HG02759 (cell line): ENCODE measurements around the gene KCNQ1.

Experiments used
- ATAC-seq: cut with Tn5 transposase; IDR thresholded peaks from one replicate; pipeline ENCODE4 v1.9.1; 2021; ENCODE audit warnings: mild to moderate bottlenecking, moderate library complexity; ENCODE audit not compliant: unreplicated experiment

Gene KCNQ1

GRCh38 chr11:2423157-2424025 lies 21.4 kb upstream of the KCNQ1 start:
- no peak for ATAC-seq

DNA sequence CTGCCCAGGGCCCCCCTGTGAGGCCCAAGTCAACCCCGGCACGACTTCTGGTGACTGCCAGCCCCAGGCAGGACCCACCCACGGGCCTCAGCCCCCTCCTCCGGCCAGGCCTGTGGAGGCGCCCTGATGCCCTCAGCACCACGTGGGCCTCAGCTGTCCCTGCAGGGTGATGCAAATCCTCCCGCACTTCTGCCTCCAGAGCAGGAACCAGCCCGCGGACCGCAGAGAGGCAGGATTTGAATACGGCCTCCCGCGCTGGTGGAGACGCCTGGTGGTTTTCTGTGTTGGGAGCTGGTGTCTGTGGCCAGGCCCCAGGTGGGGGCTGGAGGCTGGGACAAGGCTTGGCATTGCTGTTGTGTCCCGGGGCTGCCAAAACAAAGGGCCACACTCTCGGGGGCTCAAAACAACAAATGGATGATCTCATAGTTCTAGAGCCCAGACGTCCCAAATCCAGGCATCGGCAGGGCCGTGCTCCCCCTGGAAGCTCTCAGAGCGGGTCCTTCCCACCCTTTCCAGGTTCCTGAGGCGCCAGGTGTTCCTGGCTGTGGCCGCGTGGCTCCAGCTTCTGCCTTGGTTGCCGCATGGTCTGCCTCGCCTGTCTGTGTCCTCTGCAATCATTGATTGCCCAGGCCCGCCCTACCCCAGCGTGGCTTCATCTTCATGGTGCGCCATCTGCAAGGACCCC lies 19.9 kb upstream of the KCNQ1 start:
- no peak for ATAC-seq

GRCh38 chr11:2425506-2425905 lies 19.3 kb upstream of the KCNQ1 start:
- no peak for ATAC-seq

GRCh38 chr11:2426221-2426620 lies 18.6 kb upstream of the KCNQ1 start:
- ATAC-seq, result no peak

- no peak for ATAC-seq
Measured at GRCh38 chr11:2426826-2427521, 17.8 kb upstream of the KCNQ1 start.

DNA sequence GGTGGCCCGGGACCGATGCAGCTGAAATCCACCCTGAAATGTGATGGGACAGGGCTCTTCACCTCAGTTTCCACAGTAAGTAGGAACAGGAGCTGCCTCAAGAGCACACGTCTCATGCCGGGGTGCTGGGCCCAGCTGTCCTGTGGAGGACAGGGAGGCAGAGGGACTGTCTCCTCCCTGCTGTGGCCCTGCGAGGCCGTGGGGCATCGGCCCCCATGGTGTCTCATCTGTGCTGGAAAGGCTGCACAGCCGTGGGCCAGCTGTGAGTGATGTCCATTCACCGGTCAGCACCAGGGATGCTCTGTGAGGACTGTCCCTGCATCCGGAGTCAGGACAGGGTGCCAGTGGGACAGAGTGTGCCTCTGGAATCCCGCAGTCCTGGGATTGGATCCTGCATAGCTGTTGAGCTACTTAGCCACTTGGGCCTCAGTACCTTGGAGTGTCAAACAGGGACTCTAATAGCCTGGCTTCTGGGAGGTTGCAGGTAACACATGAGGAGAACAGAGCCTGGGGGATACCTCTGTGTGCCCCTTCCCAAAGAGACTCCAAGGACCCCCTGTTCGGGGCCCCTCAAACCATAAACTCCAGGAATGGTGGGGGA lies 17.0 kb upstream of the KCNQ1 start:
- ATAC-seq, result no peak

GRCh38 chr11:2428322-2428795 lies 16.4 kb upstream of the KCNQ1 start:
- ATAC-seq, result no peak

- ATAC-seq, result no peak
Measured at GRCh38 chr11:2431395-2431794, 13.4 kb upstream of the KCNQ1 start.

DNA sequence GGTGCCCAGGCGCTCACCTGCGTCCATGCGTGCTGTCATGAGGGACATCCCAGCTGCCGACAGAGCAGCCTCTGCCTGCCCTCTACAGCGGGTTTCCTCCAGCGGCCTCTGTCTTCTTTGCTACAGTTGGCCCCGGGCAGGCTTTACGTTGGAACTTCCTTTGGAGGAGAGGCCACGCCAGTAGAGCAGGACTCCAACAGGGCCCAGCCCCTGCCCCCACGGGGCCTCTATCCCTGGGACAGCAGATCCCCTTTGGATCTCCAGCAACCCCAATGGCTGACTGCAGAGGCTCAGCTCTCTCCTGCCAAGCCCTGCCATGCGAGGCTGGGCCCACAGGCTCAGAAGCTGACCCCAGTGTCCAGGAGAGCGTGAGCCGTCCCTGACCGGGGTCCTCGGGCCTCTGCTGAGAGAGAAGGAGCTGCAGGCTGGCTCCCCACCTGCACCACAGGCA lies 12.6 kb upstream of the KCNQ1 start:
- ATAC-seq, result no peak

DNA sequence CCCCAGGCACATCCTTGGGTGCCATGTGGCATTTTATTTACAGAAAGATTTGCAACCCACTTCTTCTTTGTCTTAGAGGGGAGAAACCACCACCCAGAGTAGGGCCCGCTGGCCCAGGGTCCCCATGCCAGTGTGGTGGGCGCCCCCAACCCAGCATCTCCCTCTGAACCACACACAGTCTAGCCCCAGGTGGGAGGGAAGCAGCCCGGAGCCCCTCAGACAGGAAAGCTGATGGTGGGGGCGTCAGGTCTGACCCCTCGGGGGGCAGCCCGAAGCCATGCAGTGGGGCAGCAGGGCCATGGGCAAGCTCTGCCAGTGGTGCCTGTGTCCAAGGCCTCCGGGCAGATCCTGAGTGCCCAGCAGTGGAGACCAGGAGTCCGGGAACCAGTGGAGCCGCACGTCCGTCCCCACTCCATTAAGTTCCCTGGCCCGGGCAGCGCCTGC lies 12.2 kb upstream of the KCNQ1 start:
- no peak for ATAC-seq

GRCh38 chr11:2433106-2433925 lies 11.5 kb upstream of the KCNQ1 start:
- ATAC-seq, result no peak

- ATAC-seq, result no peak
Measured at GRCh38 chr11:2434008-2434407, 10.8 kb upstream of the KCNQ1 start.

GRCh38 chr11:2434506-2435255 lies 10.1 kb upstream of the KCNQ1 start:
- no peak for ATAC-seq

GRCh38 chr11:2435288-2436012 lies 9.4 kb upstream of the KCNQ1 start:
- no peak for ATAC-seq

GRCh38 chr11:2436013-2436520 lies 8.7 kb upstream of the KCNQ1 start:
- no peak for ATAC-seq

DNA sequence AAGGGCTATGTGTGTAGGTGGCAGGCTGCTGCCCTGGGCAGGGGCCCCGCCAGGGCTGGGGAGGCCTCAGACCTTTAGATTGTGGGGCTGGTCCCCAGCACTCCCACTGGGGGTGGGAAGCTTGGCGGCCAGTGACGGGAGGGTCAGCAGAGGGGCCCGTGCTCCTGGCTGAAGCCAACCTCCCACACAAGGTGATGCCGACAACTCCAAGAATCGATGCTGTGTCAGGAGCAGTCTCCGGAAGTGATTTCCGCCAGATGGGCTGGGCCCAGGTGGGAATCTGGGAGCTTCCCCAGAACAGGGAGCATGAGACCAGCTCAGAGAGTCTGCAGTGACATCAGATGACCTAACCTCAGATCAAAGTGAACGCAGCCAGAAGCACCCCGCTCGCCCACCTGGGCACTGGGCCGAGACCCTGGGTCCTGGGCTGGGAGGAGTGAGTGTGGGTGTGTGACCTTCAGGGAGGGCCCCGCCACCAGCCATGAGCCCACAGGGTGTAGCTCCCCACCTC lies 8.2 kb upstream of the KCNQ1 start:
- no peak for ATAC-seq

- ATAC-seq, result no peak
Measured at GRCh38 chr11:2437516-2437915, 7.3 kb upstream of the KCNQ1 start.

DNA sequence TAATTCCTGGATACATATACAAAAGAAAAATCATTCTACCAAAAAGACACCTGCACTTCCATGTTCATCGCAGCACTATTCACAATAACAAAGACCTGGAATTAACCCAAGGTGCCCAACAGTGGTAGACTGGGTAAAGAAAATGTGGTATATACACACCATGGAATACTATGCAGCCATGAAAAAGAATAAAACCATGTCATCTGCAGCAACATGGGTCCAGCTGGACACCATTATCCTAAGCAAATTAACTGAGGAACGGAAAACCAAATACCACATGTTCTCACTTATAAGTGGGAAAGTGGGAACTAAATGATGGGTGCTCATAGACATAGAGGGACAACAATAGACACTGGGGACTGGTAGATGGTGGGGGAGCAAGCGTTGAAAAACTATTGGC lies 5.0 kb upstream of the KCNQ1 start:
- no peak for ATAC-seq
